Lung (tissue), 12 donors: Measurements from ENCODE around the gene PPP1R14B. TPM values are rescaled to one million over a fixed set of nuclear protein-coding genes. Genes with fewer than 3 reads are reported as not detected.

Experiments
- ATAC-seq: fragments of 200-7000 bp; cut with Tn5 transposase; one replicate; pipeline ENCODE4 v1.9.1; 2020; ENCODE audit warnings: moderate number of reproducible peaks; ENCODE audit not compliant: insufficient read depth, low FRiP score
- DNase-seq, 3 donors: peaks; one replicate each; pipeline ENCODE4 v3.0.0-alpha.2; 2013 to 2017
- H3K27ac ChIP-seq, 2 donors: one replicate each; pipeline ENCODE4 v1.5.1; 2013; ENCODE audit warnings: mild to moderate bottlenecking in 2 of 2, moderate library complexity in 2 of 2, control low read depth in 1 of 2, inconsistent platforms in 1 of 2, low read depth in 1 of 2, low read length in 1 of 2
- H3K27me3 ChIP-seq, 3 donors: one replicate each; pipeline ENCODE4 v1.5.1; 2013; ENCODE audit warnings: low read length in 2 of 3; ENCODE audit not compliant: control insufficient read depth in 3 of 3, insufficient read depth in 3 of 3
- H3K36me3 ChIP-seq, 4 donors: one replicate each; pipeline ENCODE4 v1.5.1; 2013; ENCODE audit warnings: low read length in 4 of 4, mild to moderate bottlenecking in 1 of 4, moderate library complexity in 1 of 4; ENCODE audit not compliant: control insufficient read depth in 4 of 4, insufficient read depth in 4 of 4
- H3K4me1 ChIP-seq, 5 donors: one replicate each; pipeline ENCODE4 v1.5.1; 2013; ENCODE audit warnings: low read length in 5 of 5, mild to moderate bottlenecking in 2 of 5, moderate library complexity in 1 of 5; ENCODE audit not compliant: control insufficient read depth in 5 of 5, insufficient read depth in 5 of 5
- H3K4me3 ChIP-seq: one replicate; pipeline ENCODE4 v1.5.1; 2013; ENCODE audit warnings: mild to moderate bottlenecking, control low read depth, moderate library complexity
- H3K9ac ChIP-seq, 2 donors: one replicate each; pipeline ENCODE4 v1.5.1; 2013; ENCODE audit warnings: low read length in 2 of 2, control low read depth in 1 of 2; ENCODE audit not compliant: insufficient read depth in 1 of 2
- H3K9me3 ChIP-seq, 4 donors: one replicate each; pipeline ENCODE4 v1.5.1; 2013; ENCODE audit warnings: low read length in 3 of 4, mild to moderate bottlenecking in 1 of 4, moderate library complexity in 1 of 4; ENCODE audit not compliant: control insufficient read depth in 4 of 4, insufficient read depth in 3 of 4
- whole genome bisulfite sequencing, 2 donors: extraction: QIAGEN DNeasy Blood & Tissue Kit; methylation state at CpG; one replicate each; pipeline ENCODE4 v1.1.7; 2013; 5-methylcytosine and 5-hydroxymethylcytosine counted together
- polyA plus RNA-seq, 2 donors: library from polyadenylated mRNA; stranded (reverse); fragments of 200-250 nt; gene quantifications; one replicate each; pipeline ENCODE4 v1.2.1, GENCODE V29; 2013
- total RNA-seq, 2 donors: library from RNA; depleted of rRNA in 1 of 2; stranded (reverse); fragments of >200 nt in 1 of 2; gene quantifications; one replicate each; pipeline ENCODE4 v1.2.1, GENCODE V29; 2014 to 2021
- TF ChIP-seq, protein P1 (sequence below): IDR thresholded peaks from 2 replicates; pipeline ENCODE4 v1.5.1; 2012; ENCODE audit warnings: mild to moderate bottlenecking; ENCODE audit errors: control extremely low read depth, extremely low read depth
- donor health status: control.
- donor health status: control.
- donor health status: Bipolar disorder and iron deficiency.
- donor health status: healthy.
- donor health status: DM: yes; HTN: yes; CAD: no.

PPP1R14B gene
- total and polyA plus RNA-seq, 4 donors, result 28.2 to 241 (median 152) TPM

DNA sequence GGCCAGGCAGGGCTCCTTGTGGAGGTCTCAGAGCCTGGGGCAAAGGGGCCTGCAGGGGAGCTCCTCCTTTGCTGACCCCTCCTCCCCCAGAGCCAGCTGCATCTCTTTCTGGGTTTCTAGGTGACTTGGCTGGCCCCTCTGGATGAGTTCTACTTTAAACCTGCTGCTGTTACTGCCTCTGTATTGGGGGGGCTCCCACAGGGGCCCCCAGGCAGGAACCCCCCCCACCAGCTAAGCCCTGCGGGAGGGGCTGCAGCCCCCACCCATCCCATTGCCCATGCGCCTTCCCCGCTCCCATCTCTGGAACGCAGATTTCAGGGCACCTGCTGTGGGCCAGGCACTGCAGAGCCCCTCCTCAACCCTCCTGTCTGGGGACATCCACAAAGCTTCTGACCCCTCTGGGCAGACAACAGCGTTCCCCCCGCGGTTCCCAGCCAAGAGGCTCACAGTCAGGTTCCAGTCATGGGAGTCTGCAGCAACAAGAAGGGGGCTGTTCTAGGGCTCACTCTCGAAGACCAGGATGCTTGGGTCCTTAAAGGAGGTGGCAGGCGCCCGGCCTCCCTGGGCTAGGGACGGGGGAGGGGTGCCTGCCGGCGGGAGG, 3.8 kb upstream of the PPP1R14B start:
- H3K4me3 ChIP-seq, result no peak overlapping the region
- H3K36me3 ChIP-seq, result peaks cover 0 to 11% (median 2%) of the 10 kb centered on the region in 4 donors
- H3K27me3 ChIP-seq, result no peaks in the 10 kb centered on the region
- WGBS, 2 donors, result 23 to 27% methylated on average over 13 of the region's 13 CpGs
- ATAC-seq (no peak), DNase-seq (peak in 1 of 3 donors; percentile 26)
- TF ChIP-seq, protein P1, sequence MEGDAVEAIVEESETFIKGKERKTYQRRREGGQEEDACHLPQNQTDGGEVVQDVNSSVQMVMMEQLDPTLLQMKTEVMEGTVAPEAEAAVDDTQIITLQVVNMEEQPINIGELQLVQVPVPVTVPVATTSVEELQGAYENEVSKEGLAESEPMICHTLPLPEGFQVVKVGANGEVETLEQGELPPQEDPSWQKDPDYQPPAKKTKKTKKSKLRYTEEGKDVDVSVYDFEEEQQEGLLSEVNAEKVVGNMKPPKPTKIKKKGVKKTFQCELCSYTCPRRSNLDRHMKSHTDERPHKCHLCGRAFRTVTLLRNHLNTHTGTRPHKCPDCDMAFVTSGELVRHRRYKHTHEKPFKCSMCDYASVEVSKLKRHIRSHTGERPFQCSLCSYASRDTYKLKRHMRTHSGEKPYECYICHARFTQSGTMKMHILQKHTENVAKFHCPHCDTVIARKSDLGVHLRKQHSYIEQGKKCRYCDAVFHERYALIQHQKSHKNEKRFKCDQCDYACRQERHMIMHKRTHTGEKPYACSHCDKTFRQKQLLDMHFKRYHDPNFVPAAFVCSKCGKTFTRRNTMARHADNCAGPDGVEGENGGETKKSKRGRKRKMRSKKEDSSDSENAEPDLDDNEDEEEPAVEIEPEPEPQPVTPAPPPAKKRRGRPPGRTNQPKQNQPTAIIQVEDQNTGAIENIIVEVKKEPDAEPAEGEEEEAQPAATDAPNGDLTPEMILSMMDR, result no peak
- no peaks in the 10 kb centered on the region for H3K9me3 ChIP-seq
- peaks cover 0 to 28% (median 12%) of the 10 kb centered on the region in 5 donors for H3K4me1 ChIP-seq
- no peak overlapping the region for H3K27ac ChIP-seq
- H3K9ac ChIP-seq, result no peak overlapping the region

- no peak for DNase-seq
- TF ChIP-seq, protein P1, result no peak
- Histone ChIP-seq H3K9ac (no peak overlapping the region), H3K4me3 (no peak overlapping the region), H3K27ac (no peak overlapping the region), H3K9me3 (no peaks in the 10 kb centered on the region), H3K36me3 (peaks cover 0 to 5% (median under 1%) of the 10 kb centered on the region in 4 donors), H3K27me3 (no peaks in the 10 kb centered on the region), H3K4me1 (peaks cover 0 to 34% (median 14%) of the 10 kb centered on the region in 5 donors)
- ATAC-seq, result no peak
- WGBS, 2 donors, result 84 to 87% methylated on average over 8 of the region's 8 CpGs
Observed at GRCh38 chr11:64249563-64250414, 3.0 kb upstream of the PPP1R14B start.

DNA sequence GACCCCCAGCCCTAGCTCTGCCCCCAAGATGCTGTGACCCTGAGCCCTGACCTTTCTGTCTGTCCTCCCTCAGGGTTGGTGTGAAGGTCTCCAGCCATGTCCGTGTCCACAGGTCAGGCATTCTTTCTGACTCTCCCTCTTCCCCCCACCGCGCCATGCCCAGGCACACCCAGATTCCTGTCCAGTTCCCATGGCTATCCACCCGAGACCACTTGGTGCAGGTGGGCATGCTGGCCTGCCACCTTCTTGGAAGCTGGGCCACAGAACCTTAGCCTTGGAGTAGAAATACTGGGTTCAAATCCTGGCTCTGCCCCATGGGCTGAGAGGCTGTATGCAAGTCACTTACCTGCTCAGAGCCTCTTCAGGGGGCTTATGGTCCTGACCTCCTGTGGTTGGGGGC, 2.3 kb upstream of the PPP1R14B start:
- Histone ChIP-seq H3K36me3 (peaks cover 0 to 3% (median 1%) of the 10 kb centered on the region in 4 donors), H3K4me3 (no peak overlapping the region), H3K4me1 (peaks cover 0 to 34% (median 14%) of the 10 kb centered on the region in 5 donors), H3K27me3 (no peaks in the 10 kb centered on the region), H3K9ac (no peak overlapping the region), H3K27ac (no peak overlapping the region), H3K9me3 (no peaks in the 10 kb centered on the region)
- DNase-seq (no peak), ATAC-seq (no peak)
- WGBS, 2 donors, result 96 to 97% methylated on average over 4 of the region's 4 CpGs
- TF ChIP-seq, protein P1, result no peak
